ENCODE data around the gene PP2D1.
"Not testable (repeated sequence)": the region's sequence is repeated elsewhere in the genome, so short reads cannot be mapped to it uniquely, and the experiment has no call there.

Gene PP2D1

GRCh38 chr3:20012164-20012563 is at the start of gene PP2D1:
PP2D1 (minus strand) TSS chr3:20012264; CDS start chr3:20012072, 192 bp downstream.
- DNase-seq (ENCODE audit: low read depth in 3 of 3): no peak

GRCh38 chr3:20060974-20061685 is 49.1 kb upstream of the PP2D1 start:
- DNase-seq (ENCODE audit: low read depth in 3 of 3): no peak

GRCh38 chr3:20059929-20060328 is 47.9 kb upstream of the PP2D1 start:
- no peak for DNase-seq (ENCODE audit: low read depth in 3 of 3)

- no peak for DNase-seq (ENCODE audit: low read depth in 3 of 3)
Observed at GRCh38 chr3:20057612-20058180, 45.6 kb upstream of the PP2D1 start.

- no peak for DNase-seq (ENCODE audit: low read depth in 3 of 3)
Observed at GRCh38 chr3:20056725-20057611, 44.9 kb upstream of the PP2D1 start.

- DNase-seq (ENCODE audit: low read depth in 3 of 3): no peak
Observed at GRCh38 chr3:20055842-20056241, 43.8 kb upstream of the PP2D1 start.

GRCh38 chr3:20055020-20055775 is 43.1 kb upstream of the PP2D1 start:
- DNase-seq (ENCODE audit: low read depth in 3 of 3): no peak

- DNase-seq (ENCODE audit: low read depth in 3 of 3): peak; percentile 18 to 49 (median 32)
Observed at GRCh38 chr3:20054549-20054987, 42.5 kb upstream of the PP2D1 start.

GRCh38 chr3:20052851-20053250 is 40.8 kb upstream of the PP2D1 start:
- DNase-seq (ENCODE audit: low read depth in 3 of 3): no peak

GRCh38 chr3:20051123-20051806 is 39.2 kb upstream of the PP2D1 start:
- DNase-seq (ENCODE audit: low read depth in 3 of 3): no peak

GRCh38 chr3:20047976-20048883 is 36.2 kb upstream of the PP2D1 start:
- DNase-seq (ENCODE audit: low read depth in 3 of 3): no peak

- no peak for DNase-seq (ENCODE audit: low read depth in 3 of 3)
Observed at GRCh38 chr3:20047341-20047779, 35.3 kb upstream of the PP2D1 start.

GRCh38 chr3:20046556-20046955 is 34.5 kb upstream of the PP2D1 start:
- DNase-seq (ENCODE audit: low read depth in 3 of 3): no peak

GRCh38 chr3:20045141-20045540 is 33.1 kb upstream of the PP2D1 start:
- not testable (repeated sequence) for DNase-seq (ENCODE audit: low read depth in 3 of 3)

GRCh38 chr3:20043825-20044224 is 31.8 kb upstream of the PP2D1 start:
- no peak for DNase-seq (ENCODE audit: low read depth in 3 of 3)

- DNase-seq (ENCODE audit: low read depth in 3 of 3): peak in 2 of 3 experiments; percentile 15 to 39
Observed at GRCh38 chr3:20043396-20043795, 31.3 kb upstream of the PP2D1 start.

GRCh38 chr3:20042331-20042730 is 30.3 kb upstream of the PP2D1 start:
- no peak for DNase-seq (ENCODE audit: low read depth in 3 of 3)

- peak; percentile 53 to 57 (median 57) for DNase-seq (ENCODE audit: low read depth in 3 of 3)
Observed at GRCh38 chr3:20041197-20041780, 29.2 kb upstream of the PP2D1 start.

- peak; percentile 31 to 44 (median 35) for DNase-seq (ENCODE audit: low read depth in 3 of 3)
Observed at GRCh38 chr3:20040548-20041196, 28.6 kb upstream of the PP2D1 start.
